Natural killer cell (primary cell): Measurements from ENCODE around the gene AP1S3. TPM values are rescaled to one million over a fixed set of nuclear protein-coding genes. Genes with fewer than 3 reads are reported as not detected.
A peak's percentile ranks its signal among the peaks of the same experiment; 100 is the strongest.

Source experiments
- ATAC-seq, 3 donors: fragments of 150-1000 bp in 2 of 3; fragments of 200-7000 bp in 1 of 3; cut with Tn5 transposase; 1 replicate in 1 of 3; 2 replicates in 2 of 3; pipeline ENCODE4 v1.10.0; 2021; ENCODE audit warnings: mild to moderate bottlenecking in 2 of 3, moderate library complexity in 2 of 3
- DNase-seq, 2 donors: peaks; one replicate each; pipeline versions ENCODE4 v3.0.0 to v3.0.0-alpha.2; 2013 to 2021; ENCODE audit warnings: mixed read lengths in 1 of 2
- H3K27ac ChIP-seq: one replicate; pipeline ENCODE4 v1.5.1; 2013; ENCODE audit warnings: mild to moderate bottlenecking, low read length
- H3K27me3 ChIP-seq: one replicate; pipeline ENCODE4 v1.6.1; 2013; ENCODE audit warnings: low read length; ENCODE audit not compliant: control insufficient read depth, insufficient read depth
- H3K36me3 ChIP-seq: one replicate; pipeline ENCODE4 v1.6.1; 2013; ENCODE audit warnings: low read length; ENCODE audit not compliant: control insufficient read depth, insufficient read depth
- H3K4me1 ChIP-seq: one replicate; pipeline ENCODE4 v1.6.1; 2013; ENCODE audit warnings: low read length; ENCODE audit not compliant: control insufficient read depth, insufficient read depth
- H3K4me3 ChIP-seq: one replicate; pipeline ENCODE4 v1.5.1; 2013; ENCODE audit warnings: low read length
- H3K9me3 ChIP-seq: one replicate; pipeline ENCODE4 v1.6.1; 2013; ENCODE audit warnings: low read length; ENCODE audit not compliant: control insufficient read depth, insufficient read depth
- H3K27ac Mint-ChIP-seq, 2 donors: one replicate each; pipeline ENCODE4 v1.8.0; 2022; ENCODE audit warnings: mild to moderate bottlenecking in 2 of 2, mixed read lengths in 2 of 2, moderate library complexity in 1 of 2
- H3K27me3 Mint-ChIP-seq, 2 donors: one replicate each; pipeline ENCODE4 v1.8.0; 2022; ENCODE audit warnings: low read depth in 2 of 2, mixed read lengths in 2 of 2
- H3K36me3 Mint-ChIP-seq: one replicate; pipeline ENCODE4 v1.8.0; 2022; ENCODE audit warnings: mixed read lengths
- H3K4me1 Mint-ChIP-seq, 2 donors: one replicate each; pipeline ENCODE4 v1.8.0; 2022; ENCODE audit warnings: mixed read lengths in 2 of 2
- H3K4me3 Mint-ChIP-seq: one replicate; pipeline ENCODE4 v1.8.0; 2022; ENCODE audit warnings: mild to moderate bottlenecking, moderate library complexity, mixed read lengths
- H3K9me3 Mint-ChIP-seq, 2 donors: one replicate each; pipeline ENCODE4 v1.8.0; 2022; ENCODE audit warnings: mixed read lengths in 2 of 2
- CTCF ChIP-seq: fragments of 200-600 bp; IDR thresholded peaks from one replicate; pipeline ENCODE4 v1.8.0; 2022; ENCODE audit warnings: antibody characterized with exemption
- WGBS: methylation state at CpG from one replicate; pipeline ENCODE4 v1.1.7; 2013; ENCODE audit warnings: missing lambda C conversion rate; ENCODE audit not compliant: insufficient coverage; 5-methylcytosine and 5-hydroxymethylcytosine counted together
- intact Hi-C: fragments of 100-400 bp; cut with micrococcal nuclease; formaldehyde crosslinking; loops from one replicate; pipeline ENCODE4 v1.14.2; 2022
- total RNA-seq, 4 donors: library from RNA; stranded (reverse); fragments of 120-200 nt in 1 of 4; gene quantifications; one replicate each; pipeline versions ENCODE4 v1.2.3 to v1.2.4, GENCODE V29; 2013 to 2022

The AP1S3 gene
- total RNA-seq, 3 donors from 2014 or later (not counting 1 experiment from before 2014, with no cell fraction given) = 4.5 to 5.2 (median 5.0) TPM

DNA sequence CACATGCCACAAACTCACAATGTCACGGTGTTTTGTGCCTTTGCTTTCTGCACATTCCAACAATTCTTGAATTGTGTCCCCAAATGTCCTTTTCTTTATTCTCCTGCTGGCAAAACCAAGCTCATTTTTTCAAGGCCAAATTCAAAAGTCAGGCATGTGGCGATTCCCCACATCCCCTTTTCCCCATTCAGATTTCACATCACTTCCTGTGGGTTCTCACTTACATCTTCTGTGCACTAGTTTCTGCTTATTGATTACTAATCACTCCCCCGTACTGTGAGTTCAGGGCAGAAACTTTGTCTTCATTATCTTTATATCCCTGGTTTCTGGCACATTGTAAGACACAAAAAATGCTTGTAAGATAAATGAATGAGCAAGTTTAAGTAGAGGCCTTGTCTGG, 69.2 kb downstream of the AP1S3 start:
- Mint-ChIP-seq H3K4me3 (no peak overlapping the region), H3K27ac (peak overlapping the region in 1 of 2 donors; percentile 6), H3K27me3 (no peaks in the 10 kb centered on the region), H3K9me3 (no peaks in the 10 kb centered on the region), H3K36me3 (no peaks in the 10 kb centered on the region), H3K4me1 (peaks cover 9 to 10% of the 10 kb centered on the region in 2 donors)
- no peak overlapping the region for H3K4me3 ChIP-seq
- no peaks in the 10 kb centered on the region for H3K36me3 ChIP-seq
- intact Hi-C loops = no loop called here
- H3K4me1 ChIP-seq = peaks cover 9% of the 10 kb centered on the region
- ATAC-seq (no peak), DNase-seq (no peak)
- H3K9me3 ChIP-seq = no peaks in the 10 kb centered on the region
- 56% methylated on average over 3 of the region's 3 CpGs for WGBS
- TF ChIP-seq CTCF = no peak
- no peak overlapping the region for H3K27ac ChIP-seq
- no peaks in the 10 kb centered on the region for H3K27me3 ChIP-seq

DNA sequence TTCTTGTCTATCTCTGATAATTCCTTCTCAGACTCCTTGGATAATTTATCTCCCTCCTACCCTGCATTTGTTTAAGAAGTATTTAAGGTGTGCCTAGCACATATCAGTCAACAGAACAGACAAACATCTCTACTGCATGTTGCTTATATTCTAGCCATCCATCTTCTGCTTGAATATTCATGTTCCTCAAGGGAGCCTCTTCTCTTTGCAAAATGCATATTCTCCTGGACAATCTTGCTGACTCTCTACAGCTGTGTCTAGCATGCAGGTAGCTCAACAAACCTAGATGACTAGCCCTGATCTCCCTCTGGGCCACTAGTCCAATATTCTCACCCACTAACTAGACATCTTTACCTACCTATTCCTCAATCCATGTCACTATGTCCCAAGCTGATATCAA, 70.0 kb downstream of the AP1S3 start:
- no peak overlapping the region for H3K4me3 ChIP-seq
- no peak for DNase-seq
- peaks cover 9 to 18% of the 10 kb centered on the region in 2 donors for H3K4me1 Mint-ChIP-seq
- intact Hi-C loops = no loop called here
- TF ChIP-seq CTCF = no peak
- no peaks in the 10 kb centered on the region for H3K36me3 Mint-ChIP-seq
- peak overlapping the region in 1 of 2 donors; percentile 6 for H3K27ac Mint-ChIP-seq
- H3K4me1 ChIP-seq = peaks cover 11% of the 10 kb centered on the region
- no peak for ATAC-seq
- no peaks in the 10 kb centered on the region for H3K9me3 ChIP-seq
- no peaks in the 10 kb centered on the region for H3K36me3 ChIP-seq
- no peaks in the 10 kb centered on the region for H3K27me3 Mint-ChIP-seq
- H3K27me3 ChIP-seq = no peaks in the 10 kb centered on the region
- no peak overlapping the region for H3K27ac ChIP-seq
- no peaks in the 10 kb centered on the region for H3K9me3 Mint-ChIP-seq
- H3K4me3 Mint-ChIP-seq = no peak overlapping the region

DNA sequence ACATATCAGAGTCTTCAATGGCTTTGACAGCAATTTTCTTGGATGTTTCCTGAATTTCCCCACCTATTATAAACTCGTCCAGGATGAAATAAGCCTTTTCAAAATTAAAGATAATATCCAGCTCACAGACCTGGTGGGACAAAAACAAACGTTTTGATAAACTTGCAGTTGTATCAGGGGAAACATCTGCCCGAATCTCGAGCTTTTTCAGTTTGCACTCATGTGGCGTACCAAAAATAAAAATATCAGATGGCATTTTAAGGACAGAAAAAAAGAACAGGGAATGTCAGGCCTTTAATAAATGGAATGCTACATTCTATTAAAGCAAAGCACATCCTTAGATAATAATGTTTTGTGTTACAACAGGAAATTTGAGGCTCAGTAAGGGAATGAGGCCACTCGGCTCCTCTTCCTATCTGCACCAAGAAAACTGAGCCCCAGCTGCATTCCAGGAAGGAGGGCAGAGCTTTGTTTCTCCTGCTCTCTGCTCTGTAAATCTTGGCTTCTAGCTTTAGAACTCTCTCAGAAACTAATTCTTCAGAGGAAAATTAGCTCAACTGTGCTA, 72.1 kb downstream of the AP1S3 start:
- no peak for DNase-seq
- no peak overlapping the region for H3K4me3 ChIP-seq
- peaks cover 30% of the 10 kb centered on the region for H3K4me1 ChIP-seq
- Mint-ChIP-seq H3K36me3 (no peaks in the 10 kb centered on the region), H3K4me1 (peaks cover 27 to 37% of the 10 kb centered on the region in 2 donors), H3K9me3 (no peaks in the 10 kb centered on the region), H3K27me3 (no peaks in the 10 kb centered on the region), H3K27ac (no peak overlapping the region), H3K4me3 (no peak overlapping the region)
- no peaks in the 10 kb centered on the region for H3K27me3 ChIP-seq
- H3K27ac ChIP-seq = no peak overlapping the region
- H3K9me3 ChIP-seq = no peaks in the 10 kb centered on the region
- WGBS = 83% methylated on average over 6 of the region's 6 CpGs
- ATAC-seq = no peak
- no peaks in the 10 kb centered on the region for H3K36me3 ChIP-seq
- TF ChIP-seq CTCF = no peak
- intact Hi-C loops = no loop called here

DNA sequence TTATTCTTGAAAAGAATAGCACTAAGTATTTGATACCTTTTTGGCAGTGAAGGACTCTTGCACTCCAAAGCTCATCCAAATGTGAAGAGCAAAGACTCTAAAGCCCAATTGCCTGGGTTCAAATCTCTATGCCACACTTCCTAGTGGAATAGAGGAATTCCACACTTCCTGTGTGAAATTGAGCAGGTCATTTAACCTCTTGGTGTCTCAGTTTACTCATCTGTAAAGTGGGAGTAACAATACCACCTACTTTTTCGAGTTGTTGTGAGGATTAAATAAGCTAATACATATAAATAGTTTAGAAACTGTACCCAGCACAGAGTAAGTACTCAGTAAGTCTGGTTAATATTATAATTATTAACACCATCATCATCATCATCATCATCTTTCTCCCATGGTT, 72.6 kb downstream of the AP1S3 start:
- intact Hi-C loops = loop anchor here (5.0 kb wide), 1 partner anchor 37 kb away; no protein-coding TSS in a partner anchor
- H3K9me3 ChIP-seq = no peaks in the 10 kb centered on the region
- Mint-ChIP-seq H3K9me3 (no peaks in the 10 kb centered on the region), H3K4me3 (no peak overlapping the region), H3K36me3 (no peaks in the 10 kb centered on the region), H3K27ac (no peak overlapping the region), H3K4me1 (peaks cover 32 to 42% of the 10 kb centered on the region in 2 donors), H3K27me3 (no peaks in the 10 kb centered on the region)
- DNase-seq = no peak
- peaks cover 35% of the 10 kb centered on the region for H3K4me1 ChIP-seq
- no peak for ATAC-seq
- H3K27me3 ChIP-seq = no peaks in the 10 kb centered on the region
- H3K4me3 ChIP-seq = no peak overlapping the region
- no peaks in the 10 kb centered on the region for H3K36me3 ChIP-seq
- no peak overlapping the region for H3K27ac ChIP-seq
- no peak for TF ChIP-seq CTCF
- no CpG with 5 or more reads among the region's 1 CpG for WGBS
